Measurements from ENCODE around the gene BPGM.
"Not testable (repeated sequence)": the region's sequence is repeated elsewhere in the genome, so short reads cannot be mapped to it uniquely, and the experiment has no call there.

DNA sequence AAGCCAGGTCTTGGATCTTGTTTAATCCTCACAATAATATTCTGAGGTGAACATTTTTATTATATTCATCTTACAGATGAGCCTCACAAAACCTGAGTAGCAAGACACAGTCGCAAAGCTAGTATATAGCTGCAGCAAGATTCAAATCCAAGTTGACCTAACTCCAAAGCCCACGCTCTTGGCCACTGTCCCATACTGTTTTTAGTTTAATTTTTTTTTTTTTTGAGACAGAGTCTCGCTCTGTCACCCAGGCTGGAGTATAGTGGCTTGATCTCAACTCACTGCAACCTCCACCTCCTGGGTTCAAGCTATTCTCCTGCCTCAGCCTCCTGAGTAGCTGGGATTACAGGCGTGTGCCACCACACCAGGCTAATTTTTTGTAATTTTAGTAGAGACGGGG, 42.9 kb downstream of the BPGM start:
- TF ChIP-seq, protein P1, sequence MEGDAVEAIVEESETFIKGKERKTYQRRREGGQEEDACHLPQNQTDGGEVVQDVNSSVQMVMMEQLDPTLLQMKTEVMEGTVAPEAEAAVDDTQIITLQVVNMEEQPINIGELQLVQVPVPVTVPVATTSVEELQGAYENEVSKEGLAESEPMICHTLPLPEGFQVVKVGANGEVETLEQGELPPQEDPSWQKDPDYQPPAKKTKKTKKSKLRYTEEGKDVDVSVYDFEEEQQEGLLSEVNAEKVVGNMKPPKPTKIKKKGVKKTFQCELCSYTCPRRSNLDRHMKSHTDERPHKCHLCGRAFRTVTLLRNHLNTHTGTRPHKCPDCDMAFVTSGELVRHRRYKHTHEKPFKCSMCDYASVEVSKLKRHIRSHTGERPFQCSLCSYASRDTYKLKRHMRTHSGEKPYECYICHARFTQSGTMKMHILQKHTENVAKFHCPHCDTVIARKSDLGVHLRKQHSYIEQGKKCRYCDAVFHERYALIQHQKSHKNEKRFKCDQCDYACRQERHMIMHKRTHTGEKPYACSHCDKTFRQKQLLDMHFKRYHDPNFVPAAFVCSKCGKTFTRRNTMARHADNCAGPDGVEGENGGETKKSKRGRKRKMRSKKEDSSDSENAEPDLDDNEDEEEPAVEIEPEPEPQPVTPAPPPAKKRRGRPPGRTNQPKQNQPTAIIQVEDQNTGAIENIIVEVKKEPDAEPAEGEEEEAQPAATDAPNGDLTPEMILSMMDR (IDR thresholded peaks at IDR 0.05) = not testable (repeated sequence)
- not testable (repeated sequence) for TF ChIP-seq POLR2A (IDR thresholded peaks at IDR 0.05)
